Measurements from ENCODE around the gene NPIPA8.
"Not testable (repeated sequence)": the region's sequence is repeated elsewhere in the genome, so short reads cannot be mapped to it uniquely, and the experiment has no call there.

DNA sequence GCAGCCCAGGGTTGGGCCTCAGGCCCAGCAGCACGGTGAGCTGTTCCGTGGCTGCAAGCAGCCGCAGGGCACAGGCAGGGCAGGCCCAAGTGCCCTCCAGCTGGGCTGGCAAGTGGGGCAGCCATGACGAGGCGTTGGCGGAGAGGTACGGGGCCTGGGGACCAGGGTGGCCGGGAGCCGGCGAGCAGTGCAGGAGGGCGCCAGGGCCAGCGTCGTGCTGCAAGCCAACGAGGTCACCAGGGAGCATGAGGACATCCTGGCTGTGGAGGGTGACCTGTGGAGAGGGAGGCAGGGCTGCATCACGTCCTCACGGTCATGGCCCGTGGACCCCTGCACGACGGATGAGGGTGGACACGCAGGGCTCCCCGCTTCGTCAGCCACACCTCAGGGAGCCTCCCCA lies 11.2 kb upstream of the NPIPA8 start:
- TF ChIP-seq, protein P1, sequence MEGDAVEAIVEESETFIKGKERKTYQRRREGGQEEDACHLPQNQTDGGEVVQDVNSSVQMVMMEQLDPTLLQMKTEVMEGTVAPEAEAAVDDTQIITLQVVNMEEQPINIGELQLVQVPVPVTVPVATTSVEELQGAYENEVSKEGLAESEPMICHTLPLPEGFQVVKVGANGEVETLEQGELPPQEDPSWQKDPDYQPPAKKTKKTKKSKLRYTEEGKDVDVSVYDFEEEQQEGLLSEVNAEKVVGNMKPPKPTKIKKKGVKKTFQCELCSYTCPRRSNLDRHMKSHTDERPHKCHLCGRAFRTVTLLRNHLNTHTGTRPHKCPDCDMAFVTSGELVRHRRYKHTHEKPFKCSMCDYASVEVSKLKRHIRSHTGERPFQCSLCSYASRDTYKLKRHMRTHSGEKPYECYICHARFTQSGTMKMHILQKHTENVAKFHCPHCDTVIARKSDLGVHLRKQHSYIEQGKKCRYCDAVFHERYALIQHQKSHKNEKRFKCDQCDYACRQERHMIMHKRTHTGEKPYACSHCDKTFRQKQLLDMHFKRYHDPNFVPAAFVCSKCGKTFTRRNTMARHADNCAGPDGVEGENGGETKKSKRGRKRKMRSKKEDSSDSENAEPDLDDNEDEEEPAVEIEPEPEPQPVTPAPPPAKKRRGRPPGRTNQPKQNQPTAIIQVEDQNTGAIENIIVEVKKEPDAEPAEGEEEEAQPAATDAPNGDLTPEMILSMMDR (IDR thresholded peaks at IDR 0.05) = not testable (repeated sequence)
- not testable (repeated sequence) for TF ChIP-seq POLR2A (IDR thresholded peaks at IDR 0.05)
